Measurements from ENCODE around the gene S100A10. TPM values are rescaled to one million over a fixed set of nuclear protein-coding genes. Genes with fewer than 3 reads are reported as not detected.

Gene S100A10
- total RNA-seq, 1 donor from 2014 or later: 438 TPM

DNA sequence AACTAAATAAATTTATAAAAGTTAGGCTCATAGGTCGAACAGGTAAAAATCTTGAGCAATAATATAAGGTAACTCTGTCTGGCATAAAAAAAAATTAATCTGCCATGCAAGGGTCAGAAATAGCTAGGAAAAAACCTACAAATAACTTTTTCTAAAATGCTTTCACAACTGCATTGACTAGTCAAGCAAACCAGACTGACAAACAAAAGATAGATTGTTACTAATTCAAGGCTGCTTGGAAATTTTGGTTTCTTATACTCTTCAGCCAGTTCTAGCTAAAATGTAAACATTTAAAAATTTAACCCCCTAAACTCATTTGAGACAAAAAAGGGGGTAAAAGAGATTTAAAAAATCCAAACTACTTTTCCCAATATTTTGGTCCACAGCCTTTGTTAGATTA is 40.8 kb downstream of the S100A10 start:
- no peak for DNase-seq (ENCODE audit: low spot score, unreplicated experiment)
- Mint-ChIP-seq H3K36me3 (ENCODE audit: insufficient read depth) (peaks cover 1% of the 10 kb centered on the region), H3K4me1 (ENCODE audit: low read depth) (peaks cover 24% of the 10 kb centered on the region), H3K4me3 (ENCODE audit: low read depth) (peak overlapping the region; percentile 75), H3K9me3 (ENCODE audit: low read depth) (no peaks in the 10 kb centered on the region), H3K27ac (peak overlapping the region; percentile 96), H3K27me3 (no peaks in the 10 kb centered on the region)
- TF ChIP-seq, protein P1, sequence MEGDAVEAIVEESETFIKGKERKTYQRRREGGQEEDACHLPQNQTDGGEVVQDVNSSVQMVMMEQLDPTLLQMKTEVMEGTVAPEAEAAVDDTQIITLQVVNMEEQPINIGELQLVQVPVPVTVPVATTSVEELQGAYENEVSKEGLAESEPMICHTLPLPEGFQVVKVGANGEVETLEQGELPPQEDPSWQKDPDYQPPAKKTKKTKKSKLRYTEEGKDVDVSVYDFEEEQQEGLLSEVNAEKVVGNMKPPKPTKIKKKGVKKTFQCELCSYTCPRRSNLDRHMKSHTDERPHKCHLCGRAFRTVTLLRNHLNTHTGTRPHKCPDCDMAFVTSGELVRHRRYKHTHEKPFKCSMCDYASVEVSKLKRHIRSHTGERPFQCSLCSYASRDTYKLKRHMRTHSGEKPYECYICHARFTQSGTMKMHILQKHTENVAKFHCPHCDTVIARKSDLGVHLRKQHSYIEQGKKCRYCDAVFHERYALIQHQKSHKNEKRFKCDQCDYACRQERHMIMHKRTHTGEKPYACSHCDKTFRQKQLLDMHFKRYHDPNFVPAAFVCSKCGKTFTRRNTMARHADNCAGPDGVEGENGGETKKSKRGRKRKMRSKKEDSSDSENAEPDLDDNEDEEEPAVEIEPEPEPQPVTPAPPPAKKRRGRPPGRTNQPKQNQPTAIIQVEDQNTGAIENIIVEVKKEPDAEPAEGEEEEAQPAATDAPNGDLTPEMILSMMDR (IDR thresholded peaks at IDR 0.05; ENCODE audit: unreplicated experiment): no peak

DNA sequence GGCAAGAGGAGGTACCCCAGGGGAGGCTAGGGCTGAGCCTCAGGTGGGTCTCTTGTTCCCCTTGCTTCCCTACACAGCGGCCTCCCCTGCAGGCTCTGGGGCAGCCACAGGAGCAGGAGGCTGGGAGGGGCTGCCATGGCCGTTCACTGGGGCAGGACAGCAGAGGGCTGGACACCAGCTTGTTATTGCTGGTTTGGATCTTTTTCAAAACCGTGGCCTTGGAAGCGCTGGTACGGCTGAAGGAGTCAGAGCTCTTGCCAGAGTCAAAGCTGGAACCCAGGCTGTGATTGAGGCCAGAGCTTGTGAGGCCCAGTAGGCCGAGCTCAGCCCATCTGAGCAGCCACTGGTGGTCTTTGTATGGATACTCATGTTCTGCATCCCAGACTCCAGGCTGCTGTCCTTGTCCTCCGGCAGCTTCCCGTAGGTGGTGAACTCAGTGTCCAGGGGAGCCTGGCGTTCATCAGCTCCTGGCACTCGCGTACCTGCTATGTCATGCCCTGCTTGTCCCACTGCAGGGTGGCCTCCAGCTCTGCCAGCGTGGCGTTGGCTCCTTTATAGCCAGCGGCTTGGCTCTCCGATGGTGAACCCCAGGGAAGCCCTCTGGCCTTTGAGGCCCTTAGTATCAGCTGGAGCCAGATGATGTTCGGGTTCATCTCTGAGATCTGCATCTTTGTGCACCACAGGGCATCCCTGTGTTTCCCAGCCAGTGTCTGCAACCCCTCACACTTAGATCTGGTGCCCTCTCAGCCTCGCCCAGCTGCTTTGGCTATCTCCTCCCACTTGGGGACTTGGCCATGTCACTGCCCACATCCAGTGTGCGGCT is 44.1 kb downstream of the S100A10 start:
- no peak for DNase-seq (ENCODE audit: low spot score, unreplicated experiment)
- peaks cover 1% of the 10 kb centered on the region for H3K36me3 Mint-ChIP-seq (ENCODE audit: insufficient read depth)
- no peaks in the 10 kb centered on the region for H3K27me3 Mint-ChIP-seq
- peaks cover 30% of the 10 kb centered on the region for H3K4me1 Mint-ChIP-seq (ENCODE audit: low read depth)
- TF ChIP-seq, protein P1 (IDR thresholded peaks at IDR 0.05; ENCODE audit: unreplicated experiment): no peak
- H3K4me3 Mint-ChIP-seq (ENCODE audit: low read depth): no peak overlapping the region
- no peak overlapping the region for H3K27ac Mint-ChIP-seq
- H3K9me3 Mint-ChIP-seq (ENCODE audit: low read depth): no peaks in the 10 kb centered on the region

DNA sequence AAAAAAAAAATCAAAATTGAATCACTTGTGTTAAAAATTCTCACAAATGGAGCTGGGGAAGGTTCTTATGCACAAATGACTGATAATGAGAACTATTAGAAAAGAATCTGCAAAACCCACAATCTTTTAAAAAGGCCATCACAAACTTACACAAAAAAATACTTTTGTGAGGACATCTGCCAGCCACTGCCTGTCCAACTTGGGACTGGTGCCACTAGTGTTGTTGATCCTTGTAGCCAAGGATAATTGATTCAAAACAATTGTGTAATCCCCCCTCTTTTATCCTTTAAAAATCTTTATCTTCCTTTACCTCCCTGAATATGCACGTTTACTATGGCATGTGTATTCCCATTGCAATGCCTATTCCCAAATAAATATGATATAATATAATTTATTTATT is 45.2 kb downstream of the S100A10 start:
- no peak overlapping the region for H3K27ac Mint-ChIP-seq
- H3K27me3 Mint-ChIP-seq: no peaks in the 10 kb centered on the region
- H3K9me3 Mint-ChIP-seq (ENCODE audit: low read depth): no peaks in the 10 kb centered on the region
- peaks cover 31% of the 10 kb centered on the region for H3K4me1 Mint-ChIP-seq (ENCODE audit: low read depth)
- peaks cover 1% of the 10 kb centered on the region for H3K36me3 Mint-ChIP-seq (ENCODE audit: insufficient read depth)
- TF ChIP-seq, protein P1 (IDR thresholded peaks at IDR 0.05; ENCODE audit: unreplicated experiment): no peak
- H3K4me3 Mint-ChIP-seq (ENCODE audit: low read depth): no peak overlapping the region
- DNase-seq (ENCODE audit: low spot score, unreplicated experiment): no peak

DNA sequence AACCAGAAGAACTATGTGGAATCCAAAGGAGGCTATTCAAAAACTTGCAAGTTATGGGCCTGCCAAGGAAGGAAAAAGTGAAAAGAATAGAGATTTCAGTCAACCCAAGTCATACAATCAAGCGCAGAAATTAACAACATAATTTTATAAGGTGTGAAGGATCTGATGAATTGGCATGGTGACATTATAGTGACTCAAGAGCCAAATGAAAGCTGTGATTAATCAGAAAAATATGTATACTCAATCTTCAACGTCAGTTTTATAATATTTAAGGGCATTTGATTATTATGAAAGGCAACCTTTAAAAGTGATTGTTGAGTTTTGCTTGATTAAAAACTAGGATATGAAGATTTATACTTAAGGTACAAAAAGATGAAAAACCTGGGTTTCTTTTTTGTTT is 46.5 kb downstream of the S100A10 start:
- no peak overlapping the region for H3K4me3 Mint-ChIP-seq (ENCODE audit: low read depth)
- no peak for DNase-seq (ENCODE audit: low spot score, unreplicated experiment)
- no peaks in the 10 kb centered on the region for H3K27me3 Mint-ChIP-seq
- peaks cover 1% of the 10 kb centered on the region for H3K36me3 Mint-ChIP-seq (ENCODE audit: insufficient read depth)
- TF ChIP-seq, protein P1 (IDR thresholded peaks at IDR 0.05; ENCODE audit: unreplicated experiment): no peak
- H3K4me1 Mint-ChIP-seq (ENCODE audit: low read depth): peaks cover 26% of the 10 kb centered on the region
- no peaks in the 10 kb centered on the region for H3K9me3 Mint-ChIP-seq (ENCODE audit: low read depth)
- H3K27ac Mint-ChIP-seq: peak overlapping the region; percentile 47

DNA sequence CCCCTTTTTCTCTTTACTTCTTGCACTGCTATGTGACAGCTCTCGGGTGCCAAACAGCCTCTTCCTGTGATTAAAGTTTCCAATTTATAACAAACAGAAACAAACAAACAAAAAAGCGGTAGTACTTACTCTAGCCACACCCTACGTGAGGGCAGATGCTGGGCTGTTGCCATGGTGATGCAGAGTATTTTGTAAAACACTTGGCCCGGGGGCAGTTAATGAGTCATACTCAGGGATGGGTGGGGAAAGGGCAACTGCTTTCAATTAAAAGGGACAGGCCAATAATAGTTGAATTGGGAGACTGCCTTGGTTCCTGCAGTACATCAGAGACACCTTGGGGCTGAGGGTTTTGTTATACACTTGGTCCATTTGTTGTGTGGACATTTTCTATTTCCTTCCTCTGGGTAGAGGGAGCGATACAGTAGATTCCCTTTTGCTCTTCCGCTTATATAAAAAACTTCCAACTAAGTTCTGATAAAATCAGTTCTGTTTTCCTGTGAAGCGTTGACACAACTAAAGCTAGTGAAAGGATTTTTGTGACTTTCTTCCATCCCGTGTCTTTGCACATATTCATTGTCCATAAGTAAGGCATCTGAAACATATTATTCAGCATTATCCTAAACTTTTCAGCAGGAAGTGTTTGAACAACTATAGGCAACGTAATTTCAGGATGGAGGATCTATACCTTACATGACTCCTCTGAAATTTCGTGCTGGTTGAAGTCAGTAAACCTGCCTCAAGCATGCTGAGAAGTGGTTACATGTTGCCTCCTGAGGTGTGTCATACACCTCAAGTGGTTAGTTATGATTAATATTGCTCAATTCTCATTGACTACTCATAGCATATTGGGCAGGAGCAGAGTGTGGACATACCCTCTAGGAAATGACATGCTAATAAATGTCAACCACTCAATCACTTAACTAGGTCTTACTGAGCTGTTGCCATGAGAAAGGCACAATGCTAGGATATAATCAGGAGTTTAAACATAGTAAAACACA is 47.6 kb downstream of the S100A10 start:
- Mint-ChIP-seq H3K9me3 (ENCODE audit: low read depth) (no peaks in the 10 kb centered on the region), H3K36me3 (ENCODE audit: insufficient read depth) (peaks cover 1% of the 10 kb centered on the region), H3K4me1 (ENCODE audit: low read depth) (peaks cover 32% of the 10 kb centered on the region), H3K27me3 (no peaks in the 10 kb centered on the region), H3K4me3 (ENCODE audit: low read depth) (no peak overlapping the region), H3K27ac (peak overlapping the region; percentile 47)
- TF ChIP-seq, protein P1 (IDR thresholded peaks at IDR 0.05; ENCODE audit: unreplicated experiment): no peak
- no peak for DNase-seq (ENCODE audit: low spot score, unreplicated experiment)
